K562 (cell line): ENCODE measurements around the gene ZNF112. TPM values are rescaled to one million over a fixed set of nuclear protein-coding genes. Genes with fewer than 3 reads are reported as not detected.

Experiments used
- BRD4 ChIP-seq: fragments of 200-600 bp; sonication (generic); IDR thresholded peaks from 2 replicates; pipeline ENCODE4 v1.6.1; 2017; ENCODE audit warnings: inconsistent platforms
- CREB3L1 ChIP-seq: fragments of 450-650 bp; IDR thresholded peaks from 2 replicates; pipeline ENCODE4 v1.6.1; 2014; ENCODE audit warnings: low read depth, mild to moderate bottlenecking, moderate library complexity, borderline replicate concordance
- DIDO1 ChIP-seq: fragments of 450-650 bp; IDR thresholded peaks from 2 replicates; pipeline ENCODE4 v1.6.1; 2016; ENCODE audit warnings: low read depth, missing biosample characterization, missing genetic modification characterization
- E2F1 ChIP-seq: sonication (generic); formaldehyde crosslinking; IDR thresholded peaks from 2 replicates; pipeline ENCODE4 v1.8.1; 2023; ENCODE audit warnings: mild to moderate bottlenecking, missing genetic modification reagents, moderate library complexity
- EGR1 ChIP-seq: fragments of 450-650 bp; conservative IDR thresholded peaks from 2 replicates; pipeline ENCODE4 v1.6.1; 2017; ENCODE audit warnings: mild to moderate bottlenecking
- ESRRA ChIP-seq: fragments of 450-650 bp; IDR thresholded peaks from 2 replicates; pipeline ENCODE4 v1.6.1; 2014; ENCODE audit warnings: low read depth, mild to moderate bottlenecking, moderate library complexity, borderline replicate concordance
- LARP7 ChIP-seq: fragments of 450-650 bp; IDR thresholded peaks from 2 replicates; pipeline ENCODE4 v1.6.1; 2016
- MTA1 ChIP-seq: fragments of 450-650 bp; IDR thresholded peaks from 2 replicates; pipeline ENCODE4 v1.6.1; 2017; ENCODE audit warnings: borderline replicate concordance
- MTA2 ChIP-seq: fragments of 450-650 bp; IDR thresholded peaks from 2 replicates; pipeline ENCODE4 v1.6.1; 2016; ENCODE audit warnings: low read depth
- SMAD1 ChIP-seq: fragments of 150-350 bp; IDR thresholded peaks from 2 replicates; pipeline ENCODE4 v1.6.1; 2014; ENCODE audit warnings: low read length, low read depth; ENCODE audit not compliant: partially characterized antibody
- STAT5B ChIP-seq: fragments of 250-450 bp; sonication (Bioruptor Pico); IDR thresholded peaks from 2 replicates; pipeline ENCODE4 v1.8.0; 2021; ENCODE audit warnings: mild to moderate bottlenecking, inconsistent platforms
- ZBTB11 ChIP-seq, 3 experiments: fragments of 200-800 bp in 1 of 3; fragments of 250-450 bp in 1 of 3; fragments of 450-650 bp in 1 of 3; sonication (Bioruptor Pico) in 1 of 3; sonication (Bioruptor generic) in 1 of 3; formaldehyde crosslinking in 1 of 3; IDR thresholded peaks; 2 replicates each; pipeline versions ENCODE4 v1.6.1 to v1.8.0; 2016 to 2022; ENCODE audit warnings: mild to moderate bottlenecking in 2 of 3, missing genetic modification characterization in 2 of 3, missing compliant biosample characterization in 1 of 3, moderate library complexity in 1 of 3
- ZBTB26 ChIP-seq: fragments of 450-650 bp; formaldehyde crosslinking; IDR thresholded peaks from 2 replicates; pipeline ENCODE4 v1.4.0; 2022; ENCODE audit warnings: missing genetic modification characterization
- ZNF232 ChIP-seq: sonication (generic); formaldehyde crosslinking; IDR thresholded peaks from 2 replicates; pipeline ENCODE4 v1.8.0; 2022; ENCODE audit warnings: mild to moderate bottlenecking, missing genetic modification reagents
- ZNF696 ChIP-seq: fragments of 250-450 bp; sonication (Bioruptor Pico); conservative IDR thresholded peaks from 2 replicates; pipeline ENCODE4 v1.4.0; 2020; ENCODE audit warnings: mild to moderate bottlenecking, moderate library complexity
- ZNF778 ChIP-seq: fragments of 450-650 bp; formaldehyde crosslinking; IDR thresholded peaks from 2 replicates; pipeline ENCODE4 v1.4.0; 2020; ENCODE audit warnings: mild to moderate bottlenecking, moderate library complexity
- polyA plus RNA-seq, 8 experiments: library from polyadenylated mRNA; depleted of rRNA in 4 of 8; stranded (reverse) in 5 of 8; unstranded in 3 of 8; fragments of >200 nt; fragmentation: Nextera tagmentation in 2 of 8; fragmentation: Illumina TruSeq in 1 of 8; extraction: Ambion mirVana in 2 of 8; extraction: Trizol in 1 of 8; gene quantifications; 2 replicates each; pipeline versions ENCODE4 v1.2.1 to v1.2.3, GENCODE V29; 2011 to 2014; ENCODE audit warnings: inconsistent platforms in 1 of 8, missing spikeins in 1 of 8
- total RNA-seq, 7 experiments: library from RNA; depleted of rRNA in 6 of 7; stranded (reverse); fragments of >200 nt in 6 of 7; fragmentation: Illumina TruSeq in 2 of 7; extraction: Trizol in 2 of 7; gene quantifications; 2 replicates each; pipeline versions ENCODE4 v1.2.1 to v1.2.3, GENCODE V29; 2011 to 2021; ENCODE audit warnings: low replicate concordance in 1 of 7
- TF ChIP-seq, protein P1 (sequence below): fragments of 450-650 bp; formaldehyde crosslinking; IDR thresholded peaks from 2 replicates; pipeline ENCODE4 v1.4.0; 2020; ENCODE audit warnings: mild to moderate bottlenecking
- TF ChIP-seq, protein P2 (sequence below): sonication (generic); formaldehyde crosslinking; IDR thresholded peaks from 2 replicates; pipeline ENCODE4 v1.4.0; 2020; ENCODE audit warnings: mild to moderate bottlenecking, missing genetic modification reagents

ZNF112 gene
- total and polyA plus RNA-seq, 9 of the 15 experiments (the other 6 are each of a cell fraction or from before 2014, with no cell fraction given), result 0.21 to 1.3 (median 0.61) TPM

DNA sequence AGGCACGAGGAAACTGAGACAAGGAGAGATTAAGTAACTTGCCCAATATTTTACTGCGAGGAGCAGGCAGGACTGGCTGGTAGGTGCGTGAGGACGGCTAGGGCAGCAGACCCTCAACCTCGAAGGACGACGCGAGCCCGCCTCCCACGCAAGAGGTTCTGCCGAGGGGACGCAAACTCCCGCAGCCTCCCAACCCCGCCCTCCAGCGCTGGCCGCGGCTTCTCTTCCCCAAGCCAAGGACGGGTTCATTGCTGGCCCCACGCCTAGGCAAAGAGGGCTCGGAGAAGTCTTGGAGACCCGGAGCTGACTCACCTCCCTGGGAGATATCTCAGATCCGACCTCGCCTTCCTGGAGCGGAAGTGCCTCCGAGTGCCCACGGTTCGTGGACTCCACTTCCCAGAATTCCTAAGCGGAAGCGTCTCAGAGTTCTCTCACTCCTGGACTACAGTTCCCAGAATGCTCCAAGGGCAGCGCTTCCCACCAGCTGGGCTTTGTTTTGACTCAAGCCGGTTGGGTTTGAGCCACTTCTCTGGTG lies 51.8 kb downstream of the ZNF112 start, which contains the start of gene ZNF235 (continued):
- TF ChIP-seq CREB3L1 (peak; percentile 75; the same call in 1 of the 2 replicates), SMAD1 (no peak), ZNF696 (no peak), MTA2 (no peak), ESRRA (0 out of 2 replicates have a peak, but pooled peaks have one; percentile 39), ZNF778 (no peak), ZNF232 (CRISPR knock-in tag) (no peak), LARP7 (no peak), ZBTB26 (CRISPR knock-in tag) (no peak), DIDO1 (no peak), STAT5B (CRISPR knock-in tag) (no peak), EGR1 (peak; percentile 69), BRD4 (no peak), ZBTB11 (CRISPR knock-in tag; IDR thresholded peaks at IDR 0.05) (peak in 1 of 3 experiments; percentile 87; a peak in 2 of 6 replicates), E2F1 (CRISPR knock-in tag) (no peak), MTA1 (no peak)
- TF ChIP-seq, protein P1, sequence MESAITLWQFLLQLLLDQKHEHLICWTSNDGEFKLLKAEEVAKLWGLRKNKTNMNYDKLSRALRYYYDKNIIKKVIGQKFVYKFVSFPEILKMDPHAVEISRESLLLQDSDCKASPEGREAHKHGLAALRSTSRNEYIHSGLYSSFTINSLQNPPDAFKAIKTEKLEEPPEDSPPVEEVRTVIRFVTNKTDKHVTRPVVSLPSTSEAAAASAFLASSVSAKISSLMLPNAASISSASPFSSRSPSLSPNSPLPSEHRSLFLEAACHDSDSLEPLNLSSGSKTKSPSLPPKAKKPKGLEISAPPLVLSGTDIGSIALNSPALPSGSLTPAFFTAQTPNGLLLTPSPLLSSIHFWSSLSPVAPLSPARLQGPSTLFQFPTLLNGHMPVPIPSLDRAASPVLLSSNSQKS (CRISPR knock-in tag), result no peak
- TF ChIP-seq, protein P2, sequence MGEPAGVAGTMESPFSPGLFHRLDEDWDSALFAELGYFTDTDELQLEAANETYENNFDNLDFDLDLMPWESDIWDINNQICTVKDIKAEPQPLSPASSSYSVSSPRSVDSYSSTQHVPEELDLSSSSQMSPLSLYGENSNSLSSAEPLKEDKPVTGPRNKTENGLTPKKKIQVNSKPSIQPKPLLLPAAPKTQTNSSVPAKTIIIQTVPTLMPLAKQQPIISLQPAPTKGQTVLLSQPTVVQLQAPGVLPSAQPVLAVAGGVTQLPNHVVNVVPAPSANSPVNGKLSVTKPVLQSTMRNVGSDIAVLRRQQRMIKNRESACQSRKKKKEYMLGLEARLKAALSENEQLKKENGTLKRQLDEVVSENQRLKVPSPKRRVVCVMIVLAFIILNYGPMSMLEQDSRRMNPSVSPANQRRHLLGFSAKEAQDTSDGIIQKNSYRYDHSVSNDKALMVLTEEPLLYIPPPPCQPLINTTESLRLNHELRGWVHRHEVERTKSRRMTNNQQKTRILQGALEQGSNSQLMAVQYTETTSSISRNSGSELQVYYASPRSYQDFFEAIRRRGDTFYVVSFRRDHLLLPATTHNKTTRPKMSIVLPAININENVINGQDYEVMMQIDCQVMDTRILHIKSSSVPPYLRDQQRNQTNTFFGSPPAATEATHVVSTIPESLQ (CRISPR knock-in tag), result no peak
